ENCODE data around the gene HID1. TPM values are rescaled to one million over a fixed set of nuclear protein-coding genes. Genes with fewer than 3 reads are reported as not detected.

The HID1 gene
- total and polyA plus RNA-seq, 9 of the 15 experiments (the other 6 are each of a cell fraction or from before 2014, with no cell fraction given), result 0.14 to 2.1 (median 0.54) TPM; not detected in 2

DNA sequence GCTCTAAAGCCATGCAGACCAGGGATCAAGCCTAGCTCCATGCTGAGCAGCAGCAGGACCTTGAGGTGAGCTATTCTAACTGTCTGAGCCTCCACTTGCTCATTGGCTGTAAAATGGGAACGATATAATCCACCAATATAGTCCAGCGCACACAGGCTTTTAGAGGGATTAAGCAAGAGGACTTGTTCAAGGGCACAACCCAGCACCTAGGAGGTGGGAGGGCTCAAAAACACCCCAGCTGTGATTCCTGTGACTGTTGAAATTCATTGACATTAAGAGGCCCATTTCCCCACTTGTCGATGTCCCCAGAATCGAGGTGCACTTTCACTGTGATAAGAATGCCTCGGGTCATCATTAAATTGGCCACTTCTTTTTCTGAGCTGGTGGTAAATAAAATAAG, 53.7 kb downstream of the HID1 start (continued):
- TF ChIP-seq, protein P1, sequence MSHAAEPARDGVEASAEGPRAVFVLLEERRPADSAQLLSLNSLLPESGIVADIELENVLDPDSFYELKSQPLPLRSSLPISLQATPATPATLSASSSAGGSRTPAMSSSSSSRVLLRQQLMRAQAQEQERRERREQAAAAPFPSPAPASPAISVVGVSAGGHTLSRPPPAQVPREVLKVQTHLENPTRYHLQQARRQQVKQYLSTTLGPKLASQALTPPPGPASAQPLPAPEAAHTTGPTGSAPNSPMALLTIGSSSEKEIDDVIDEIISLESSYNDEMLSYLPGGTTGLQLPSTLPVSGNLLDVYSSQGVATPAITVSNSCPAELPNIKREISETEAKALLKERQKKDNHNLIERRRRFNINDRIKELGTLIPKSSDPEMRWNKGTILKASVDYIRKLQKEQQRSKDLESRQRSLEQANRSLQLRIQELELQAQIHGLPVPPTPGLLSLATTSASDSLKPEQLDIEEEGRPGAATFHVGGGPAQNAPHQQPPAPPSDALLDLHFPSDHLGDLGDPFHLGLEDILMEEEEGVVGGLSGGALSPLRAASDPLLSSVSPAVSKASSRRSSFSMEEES (CRISPR knock-in tag; IDR thresholded peaks at IDR 0.05), result no peak
- TF ChIP-seq TAF7 (tag; IDR thresholded peaks at IDR 0.05), result no peak
- TF ChIP-seq, protein P2, sequence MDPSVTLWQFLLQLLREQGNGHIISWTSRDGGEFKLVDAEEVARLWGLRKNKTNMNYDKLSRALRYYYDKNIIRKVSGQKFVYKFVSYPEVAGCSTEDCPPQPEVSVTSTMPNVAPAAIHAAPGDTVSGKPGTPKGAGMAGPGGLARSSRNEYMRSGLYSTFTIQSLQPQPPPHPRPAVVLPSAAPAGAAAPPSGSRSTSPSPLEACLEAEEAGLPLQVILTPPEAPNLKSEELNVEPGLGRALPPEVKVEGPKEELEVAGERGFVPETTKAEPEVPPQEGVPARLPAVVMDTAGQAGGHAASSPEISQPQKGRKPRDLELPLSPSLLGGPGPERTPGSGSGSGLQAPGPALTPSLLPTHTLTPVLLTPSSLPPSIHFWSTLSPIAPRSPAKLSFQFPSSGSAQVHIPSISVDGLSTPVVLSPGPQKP (CRISPR knock-in tag; IDR thresholded peaks at IDR 0.05), result no peak
- TF ChIP-seq, protein P3, sequence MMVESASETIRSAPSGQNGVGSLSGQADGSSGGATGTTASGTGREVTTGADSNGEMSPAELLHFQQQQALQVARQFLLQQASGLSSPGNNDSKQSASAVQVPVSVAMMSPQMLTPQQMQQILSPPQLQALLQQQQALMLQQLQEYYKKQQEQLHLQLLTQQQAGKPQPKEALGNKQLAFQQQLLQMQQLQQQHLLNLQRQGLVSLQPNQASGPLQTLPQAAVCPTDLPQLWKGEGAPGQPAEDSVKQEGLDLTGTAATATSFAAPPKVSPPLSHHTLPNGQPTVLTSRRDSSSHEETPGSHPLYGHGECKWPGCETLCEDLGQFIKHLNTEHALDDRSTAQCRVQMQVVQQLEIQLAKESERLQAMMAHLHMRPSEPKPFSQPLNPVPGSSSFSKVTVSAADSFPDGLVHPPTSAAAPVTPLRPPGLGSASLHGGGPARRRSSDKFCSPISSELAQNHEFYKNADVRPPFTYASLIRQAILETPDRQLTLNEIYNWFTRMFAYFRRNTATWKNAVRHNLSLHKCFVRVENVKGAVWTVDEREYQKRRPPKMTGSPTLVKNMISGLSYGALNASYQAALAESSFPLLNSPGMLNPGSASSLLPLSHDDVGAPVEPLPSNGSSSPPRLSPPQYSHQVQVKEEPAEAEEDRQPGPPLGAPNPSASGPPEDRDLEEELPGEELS (CRISPR knock-in tag; IDR thresholded peaks at IDR 0.05; ENCODE audit: borderline replicate concordance), result no peak
- no peak for TF ChIP-seq ZNF586 (CRISPR knock-in tag; conservative IDR thresholded peaks at IDR 0.05)
- TF ChIP-seq MIER1 (IDR thresholded peaks at IDR 0.05; ENCODE audit: low read depth), result no peak
- TF ChIP-seq, protein P4, sequence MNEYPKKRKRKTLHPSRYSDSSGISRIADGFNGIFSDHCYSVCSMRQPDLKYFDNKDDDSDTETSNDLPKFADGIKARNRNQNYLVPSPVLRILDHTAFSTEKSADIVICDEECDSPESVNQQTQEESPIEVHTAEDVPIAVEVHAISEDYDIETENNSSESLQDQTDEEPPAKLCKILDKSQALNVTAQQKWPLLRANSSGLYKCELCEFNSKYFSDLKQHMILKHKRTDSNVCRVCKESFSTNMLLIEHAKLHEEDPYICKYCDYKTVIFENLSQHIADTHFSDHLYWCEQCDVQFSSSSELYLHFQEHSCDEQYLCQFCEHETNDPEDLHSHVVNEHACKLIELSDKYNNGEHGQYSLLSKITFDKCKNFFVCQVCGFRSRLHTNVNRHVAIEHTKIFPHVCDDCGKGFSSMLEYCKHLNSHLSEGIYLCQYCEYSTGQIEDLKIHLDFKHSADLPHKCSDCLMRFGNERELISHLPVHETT (CRISPR knock-in tag; conservative IDR thresholded peaks at IDR 0.05 in 1 of 2, IDR thresholded peaks at IDR 0.05 in 1 of 2), result no peak
- no peak for TF ChIP-seq LEF1 (IDR thresholded peaks at IDR 0.05)
